Astrocyte (in vitro differentiated cells and primary cell): ENCODE results near the gene SPSB1. TPM values are rescaled to one million over a fixed set of nuclear protein-coding genes. Genes with fewer than 3 reads are reported as not detected.
A peak's percentile ranks its signal among the peaks of the same experiment; 100 is the strongest.

Experiments
- DNase-seq: peaks from one replicate; pipeline ENCODE4 v3.0.0-alpha.2; 2010; ENCODE audit warnings: low read depth
- FAIRE-seq: peaks from 2 replicates; lab custom pipeline; 2011; peaks lifted over from hg19 to GRCh38; lab: Jason Lieb, UNC
- H2AFZ ChIP-seq: 2 replicates; pipeline ENCODE4 v1.6.0; 2012; ENCODE audit warnings: low read depth, low read length, inconsistent platforms
- H3K27ac ChIP-seq: 2 replicates; pipeline ENCODE4 v1.5.1; 2011; ENCODE audit warnings: low read depth, low read length, inconsistent platforms
- H3K27me3 ChIP-seq: 2 replicates; pipeline ENCODE4 v1.6.0; 2011; ENCODE audit warnings: low read length, inconsistent platforms; ENCODE audit not compliant: insufficient read depth
- H3K36me3 ChIP-seq: 2 replicates; pipeline ENCODE4 v1.5.1; 2011; ENCODE audit warnings: low read length, inconsistent platforms; ENCODE audit not compliant: insufficient read depth
- H3K4me1 ChIP-seq: 2 replicates; pipeline ENCODE4 v1.5.1; 2011; ENCODE audit warnings: low read length, inconsistent platforms; ENCODE audit not compliant: insufficient read depth
- H3K4me2 ChIP-seq: 2 replicates; pipeline ENCODE4 v1.6.0; 2012; ENCODE audit warnings: low read length, inconsistent platforms
- H3K4me3 ChIP-seq: 2 replicates; pipeline ENCODE4 v1.5.1; 2011; ENCODE audit warnings: low read depth, mild to moderate bottlenecking, low read length, inconsistent platforms; ENCODE audit not compliant: insufficient read depth
- H3K79me2 ChIP-seq: 2 replicates; pipeline ENCODE4 v1.6.0; 2012; ENCODE audit warnings: mild to moderate bottlenecking, low read length, inconsistent platforms; ENCODE audit not compliant: insufficient read depth
- H3K9ac ChIP-seq: 2 replicates; pipeline ENCODE4 v1.6.0; 2012; ENCODE audit warnings: mild to moderate bottlenecking, low read length, inconsistent platforms
- H3K9me3 ChIP-seq: 2 replicates; pipeline ENCODE4 v1.5.1; 2012; ENCODE audit warnings: low read depth, mild to moderate bottlenecking, low read length, inconsistent platforms; ENCODE audit not compliant: insufficient read depth
- H4K20me1 ChIP-seq: 2 replicates; pipeline ENCODE4 v1.6.0; 2012; ENCODE audit warnings: low read length, inconsistent platforms; ENCODE audit not compliant: insufficient read depth
- H3K27ac Mint-ChIP-seq: one replicate; pipeline ENCODE4 v1.8.0; 2021; ENCODE audit warnings: mild to moderate bottlenecking, mixed read lengths; ENCODE audit not compliant: unreplicated experiment
- H3K27me3 Mint-ChIP-seq: one replicate; pipeline ENCODE4 v1.8.0; 2021; ENCODE audit warnings: low read depth, mixed read lengths; ENCODE audit not compliant: unreplicated experiment
- H3K36me3 Mint-ChIP-seq: one replicate; pipeline ENCODE4 v1.8.0; 2021; ENCODE audit warnings: low read depth, mixed read lengths; ENCODE audit not compliant: unreplicated experiment
- H3K4me1 Mint-ChIP-seq: one replicate; pipeline ENCODE4 v1.8.0; 2021; ENCODE audit warnings: low read depth, mixed read lengths; ENCODE audit not compliant: unreplicated experiment
- H3K4me3 Mint-ChIP-seq: one replicate; pipeline ENCODE4 v1.8.0; 2021; ENCODE audit warnings: mild to moderate bottlenecking, moderate library complexity, mixed read lengths; ENCODE audit not compliant: unreplicated experiment
- H3K9me3 Mint-ChIP-seq: one replicate; pipeline ENCODE4 v1.8.0; 2021; ENCODE audit warnings: mild to moderate bottlenecking, mixed read lengths; ENCODE audit not compliant: unreplicated experiment
- EZH2 ChIP-seq: IDR thresholded peaks from 2 replicates; pipeline ENCODE4 v1.6.1; 2012; ENCODE audit warnings: mild to moderate bottlenecking, low read length, inconsistent platforms; ENCODE audit not compliant: insufficient read depth
- total RNA-seq: library from RNA; stranded (reverse); gene quantifications from 2 replicates; pipeline ENCODE4 v1.2.1, GENCODE V29; 2021
- TF ChIP-seq, protein P1 (sequence below): IDR thresholded peaks from 2 replicates; pipeline ENCODE4 v1.5.1; 2011; ENCODE audit warnings: low read depth, mild to moderate bottlenecking, inconsistent platforms, low read length, moderate library complexity; ENCODE audit not compliant: insufficient read depth

Gene SPSB1
- total RNA-seq, 1 donor from 2014 or later: 53.5 TPM

DNA sequence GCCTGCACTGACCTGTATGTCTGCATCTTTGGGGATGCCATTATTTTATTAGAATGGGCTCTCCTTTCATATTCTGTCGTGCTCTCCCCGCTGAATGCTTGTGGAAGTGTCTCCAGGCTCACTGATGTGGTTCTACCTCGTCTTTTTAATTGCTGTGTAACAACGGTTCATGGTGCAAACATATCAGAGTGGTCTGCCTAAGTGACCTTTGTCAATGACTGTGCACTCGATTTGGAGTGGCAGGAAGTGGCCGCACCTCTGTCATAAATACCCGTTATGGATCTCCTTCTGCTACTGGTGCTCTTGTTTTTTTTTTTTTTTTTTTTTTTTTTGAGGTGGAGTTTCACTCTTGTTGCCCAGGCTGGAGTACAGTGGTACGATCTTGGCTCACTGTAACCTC is 38.3 kb downstream of the SPSB1 start:
- no peak overlapping the region for H3K27ac Mint-ChIP-seq

DNA sequence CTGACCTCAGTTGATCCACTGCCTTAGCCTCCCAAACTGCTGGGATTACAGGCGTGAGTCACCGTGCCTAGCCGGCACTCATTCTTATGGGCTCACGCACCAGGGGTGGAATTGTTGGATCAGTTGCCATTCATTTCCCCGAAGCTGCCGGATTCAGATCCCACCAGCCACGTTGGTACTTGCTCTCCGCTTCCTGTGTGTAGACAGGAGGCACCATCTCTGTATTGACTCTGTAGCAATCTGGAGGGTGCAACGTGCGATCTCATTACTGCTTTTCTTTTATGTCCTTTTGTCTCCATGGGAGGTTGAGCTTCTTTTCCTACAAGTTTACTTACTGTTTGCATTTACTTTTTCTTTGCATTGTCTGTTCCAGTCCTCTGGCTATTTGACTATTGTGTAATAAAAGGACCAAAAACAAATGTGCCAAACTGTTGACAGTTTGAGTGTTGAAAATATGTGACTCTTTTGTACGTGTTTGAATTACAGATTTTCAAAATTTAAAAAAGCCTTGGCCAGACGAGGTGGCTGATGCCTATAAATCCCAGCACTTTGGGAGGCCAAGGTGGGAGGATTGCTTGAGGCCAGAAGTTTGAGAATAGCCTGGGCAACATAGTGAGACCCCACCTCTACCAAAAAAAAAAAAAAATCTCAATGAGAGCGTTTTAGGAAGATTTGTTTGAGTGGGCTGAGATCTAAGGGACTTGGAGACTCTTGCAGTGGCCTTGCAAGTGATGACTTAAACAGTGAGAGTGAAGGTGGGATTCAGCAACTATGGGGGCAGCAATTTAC is 39.1 kb downstream of the SPSB1 start:
- H3K79me2 ChIP-seq: peaks cover 97% of the 10 kb centered on the region
- no peak overlapping the region for H3K9ac ChIP-seq
- FAIRE-seq (no peak), DNase-seq (peak; percentile 40)
- no peak overlapping the region for H3K4me3 ChIP-seq
- H3K9me3 ChIP-seq: no peaks in the 10 kb centered on the region
- H3K4me2 ChIP-seq: no peak overlapping the region
- H3K4me1 ChIP-seq: peaks cover under 1% of the 10 kb centered on the region
- no peaks in the 10 kb centered on the region for H3K27me3 Mint-ChIP-seq
- no peaks in the 10 kb centered on the region for H3K36me3 ChIP-seq
- peak overlapping the region; percentile 9 for H3K4me3 Mint-ChIP-seq
- H3K4me1 Mint-ChIP-seq: peaks cover 26% of the 10 kb centered on the region
- H4K20me1 ChIP-seq: peaks cover 92% of the 10 kb centered on the region
- TF ChIP-seq, protein P1, sequence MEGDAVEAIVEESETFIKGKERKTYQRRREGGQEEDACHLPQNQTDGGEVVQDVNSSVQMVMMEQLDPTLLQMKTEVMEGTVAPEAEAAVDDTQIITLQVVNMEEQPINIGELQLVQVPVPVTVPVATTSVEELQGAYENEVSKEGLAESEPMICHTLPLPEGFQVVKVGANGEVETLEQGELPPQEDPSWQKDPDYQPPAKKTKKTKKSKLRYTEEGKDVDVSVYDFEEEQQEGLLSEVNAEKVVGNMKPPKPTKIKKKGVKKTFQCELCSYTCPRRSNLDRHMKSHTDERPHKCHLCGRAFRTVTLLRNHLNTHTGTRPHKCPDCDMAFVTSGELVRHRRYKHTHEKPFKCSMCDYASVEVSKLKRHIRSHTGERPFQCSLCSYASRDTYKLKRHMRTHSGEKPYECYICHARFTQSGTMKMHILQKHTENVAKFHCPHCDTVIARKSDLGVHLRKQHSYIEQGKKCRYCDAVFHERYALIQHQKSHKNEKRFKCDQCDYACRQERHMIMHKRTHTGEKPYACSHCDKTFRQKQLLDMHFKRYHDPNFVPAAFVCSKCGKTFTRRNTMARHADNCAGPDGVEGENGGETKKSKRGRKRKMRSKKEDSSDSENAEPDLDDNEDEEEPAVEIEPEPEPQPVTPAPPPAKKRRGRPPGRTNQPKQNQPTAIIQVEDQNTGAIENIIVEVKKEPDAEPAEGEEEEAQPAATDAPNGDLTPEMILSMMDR: no peak
- TF ChIP-seq EZH2: no peak
- H3K36me3 Mint-ChIP-seq: peaks cover 9% of the 10 kb centered on the region
- no peaks in the 10 kb centered on the region for H3K9me3 Mint-ChIP-seq
- no peak overlapping the region for H3K27ac ChIP-seq
- no peak overlapping the region for H2AFZ ChIP-seq
- no peaks in the 10 kb centered on the region for H3K27me3 ChIP-seq
- no peak overlapping the region for H3K27ac Mint-ChIP-seq

More for the DNA sequence above, 38.3 kb downstream of the SPSB1 start:
- no peak for FAIRE-seq
- H3K4me3 ChIP-seq: no peak overlapping the region
- no peak for DNase-seq
- no peaks in the 10 kb centered on the region for H3K9me3 ChIP-seq
- H4K20me1 ChIP-seq: peaks cover 92% of the 10 kb centered on the region
- Mint-ChIP-seq H3K36me3 (peaks cover 9% of the 10 kb centered on the region), H3K4me3 (no peak overlapping the region), H3K4me1 (peaks cover 27% of the 10 kb centered on the region), H3K9me3 (no peaks in the 10 kb centered on the region), H3K27me3 (no peaks in the 10 kb centered on the region)
- H3K9ac ChIP-seq: no peak overlapping the region
- no peak overlapping the region for H2AFZ ChIP-seq
- no peak overlapping the region for H3K27ac ChIP-seq
- TF ChIP-seq, protein P1: no peak
- TF ChIP-seq EZH2: no peak
- no peaks in the 10 kb centered on the region for H3K36me3 ChIP-seq
- no peak overlapping the region for H3K4me2 ChIP-seq
- peaks cover 98% of the 10 kb centered on the region for H3K79me2 ChIP-seq
- peaks cover 7% of the 10 kb centered on the region for H3K4me1 ChIP-seq
- H3K27me3 ChIP-seq: no peaks in the 10 kb centered on the region
